GM12878 (cell line): ENCODE results near the gene GALNT12. TPM values are rescaled to one million over a fixed set of nuclear protein-coding genes. Genes with fewer than 3 reads are reported as not detected.

Experiments
- ATAC-seq: fragments of 200-7000 bp; cut with Tn5 transposase; 3 replicates; pipeline ENCODE4 v1.9.1; 2020; ENCODE audit warnings: mild to moderate bottlenecking, moderate library complexity
- BruUV-seq: library from RNA; stranded (reverse); fragments of 400-500 nt; replicated peaks from 2 replicates; lab custom pipeline; 2021; lab: Mats Ljungman, UMichigan
- CTCF ChIA-PET: fragments of 300-600 bp; sonication (Branson Sonifier 250); formaldehyde crosslinking; extraction: SDS; loops from one replicate; lab custom pipeline; 2021; ENCODE audit warnings: inconsistent platforms; lab: Yijun Ruan, JAX
- POLR2A ChIA-PET: fragments of 350-600 bp; formaldehyde crosslinking; extraction: SDS; loops from one replicate; lab custom pipeline; 2021; ENCODE audit warnings: inconsistent platforms; lab: Charles Lee
- RAD21 ChIA-PET: fragments of 300-600 bp; sonication (Branson Sonifier 250); formaldehyde crosslinking; loops from one replicate; lab custom pipeline; 2023; ENCODE audit warnings: antibody characterized with exemption; ENCODE audit not compliant: unreplicated experiment; lab: Charles Lee
- SMC1A ChIA-PET: fragments of 300-600 bp; sonication (Branson Sonifier 250); formaldehyde crosslinking; loops from one replicate; lab custom pipeline; 2023; ENCODE audit not compliant: unreplicated experiment, uncharacterized antibody; lab: Charles Lee
- DNase-seq: peaks from one replicate; pipeline ENCODE4 v3.0.0-alpha.2; 2011; ENCODE audit warnings: low read depth, low spot score
- FAIRE-seq: peaks from 3 replicates; lab custom pipeline; 2011; peaks lifted over from hg19 to GRCh38; lab: Jason Lieb, UNC
- H2AFZ ChIP-seq: 2 replicates; pipeline ENCODE4 v1.6.0; 2011; ENCODE audit warnings: low read depth, low read length, control low read depth; ENCODE audit not compliant: control insufficient read depth
- H3K27ac ChIP-seq: 2 replicates; pipeline ENCODE4 v1.5.1; 2011; ENCODE audit warnings: control low read depth; ENCODE audit not compliant: control insufficient read depth, insufficient read depth
- H3K27me3 ChIP-seq, 2 experiments: replicated peaks in 1 of 2; 2 replicates each; pipeline versions ENCODE4 v1.6.0 to v1.6.1; 2011; ENCODE audit warnings: low read length in 1 of 2; ENCODE audit not compliant: control insufficient read depth in 2 of 2, insufficient read depth in 2 of 2
- H3K36me3 ChIP-seq, 2 experiments: 2 replicates each; pipeline ENCODE4 v1.5.1; 2011; ENCODE audit warnings: low read length in 1 of 2; ENCODE audit not compliant: control insufficient read depth in 2 of 2, insufficient read depth in 2 of 2
- H3K4me1 ChIP-seq: 2 replicates; pipeline ENCODE4 v1.6.1; 2011; ENCODE audit warnings: mild to moderate bottlenecking, low read length, moderate library complexity, mixed read lengths; ENCODE audit not compliant: control insufficient read depth, insufficient read depth
- H3K4me2 ChIP-seq: 2 replicates; pipeline ENCODE4 v1.6.0; 2011; ENCODE audit warnings: control low read depth; ENCODE audit not compliant: control insufficient read depth, insufficient read depth
- H3K4me3 ChIP-seq: fragments of 200-600 bp; sonication (generic); 2 replicates; pipeline ENCODE4 v1.5.1; 2016
- H3K79me2 ChIP-seq: 2 replicates; pipeline ENCODE4 v1.6.0; 2011; ENCODE audit warnings: low read length; ENCODE audit not compliant: control insufficient read depth, insufficient read depth
- H3K9ac ChIP-seq: 2 replicates; pipeline ENCODE4 v1.8.0; 2011; ENCODE audit warnings: low read length, control low read depth, mixed read lengths; ENCODE audit not compliant: control insufficient read depth, insufficient read depth
- H3K9me3 ChIP-seq: replicated peaks from 3 replicates; pipeline ENCODE4 v1.5.1; 2011; ENCODE audit warnings: mild to moderate bottlenecking, low read length; ENCODE audit not compliant: control insufficient read depth, insufficient read depth
- H4K20me1 ChIP-seq: 2 replicates; pipeline ENCODE4 v1.6.0; 2011; ENCODE audit not compliant: control insufficient read depth, insufficient read depth
- GABPA ChIP-seq: IDR thresholded peaks from 2 replicates; pipeline ENCODE4 v1.6.1; 2014; ENCODE audit warnings: antibody characterized with exemption, low read depth, mild to moderate bottlenecking, inconsistent platforms
- HDAC2 ChIP-seq: fragments of 200-600 bp; sonication (generic); IDR thresholded peaks from 2 replicates; pipeline ENCODE4 v1.6.1; 2017
- KAT2A ChIP-seq: conservative IDR thresholded peaks from 2 replicates; pipeline ENCODE4 v1.6.1; 2011; ENCODE audit warnings: low read depth, low read length; ENCODE audit not compliant: control insufficient read depth
- KLF5 ChIP-seq: fragments of 450-650 bp; IDR thresholded peaks from 2 replicates; pipeline ENCODE4 v1.6.1; 2014; ENCODE audit warnings: mild to moderate bottlenecking; ENCODE audit not compliant: partially characterized antibody
- RFX5 ChIP-seq: IDR thresholded peaks from 2 replicates; pipeline ENCODE4 v1.6.1; 2011; ENCODE audit warnings: low read depth, low read length, improper control_type of control experiment
- TBL1XR1 ChIP-seq: IDR thresholded peaks from 2 replicates; pipeline ENCODE4 v1.6.1; 2012; ENCODE audit warnings: low read depth, low read length, improper control_type of control experiment
- ZNF687 ChIP-seq: fragments of 450-650 bp; IDR thresholded peaks from 2 replicates; pipeline ENCODE4 v1.6.1; 2017; ENCODE audit warnings: mild to moderate bottlenecking, moderate library complexity
- ZZZ3 ChIP-seq: IDR thresholded peaks from 2 replicates; pipeline ENCODE4 v1.6.1; 2011; ENCODE audit warnings: low read depth; ENCODE audit not compliant: control insufficient read depth, insufficient read length
- WGBS: methylation state at CpG from one replicate; pipeline ENCODE4 v1.1.6; 2016; ENCODE audit warnings: low lambda C conversion rate; ENCODE audit not compliant: insufficient replicate concordance, insufficient coverage; ENCODE audit errors: missing lambda C conversion rate; 5-methylcytosine and 5-hydroxymethylcytosine counted together
- in situ Hi-C: fragments of 300-500 bp; cut with MboI; formaldehyde crosslinking; loops from 9 replicates; pipeline ENCODE4 v1.14.3; 2018; ENCODE audit warnings: mixed read lengths
- intact Hi-C: fragments of 100-400 bp; cut with micrococcal nuclease; formaldehyde crosslinking; loops from one replicate; pipeline ENCODE4 v1.14.2; 2022; ENCODE audit not compliant: unreplicated experiment
- polyA plus RNA-seq, 11 experiments: library from polyadenylated mRNA; depleted of rRNA in 4 of 11; unstranded in 6 of 11; stranded (reverse) in 5 of 11; fragments of >200 nt; fragmentation: Nextera tagmentation in 4 of 11; fragmentation: Illumina TruSeq in 1 of 11; extraction: Ambion mirVana in 4 of 11; extraction: Trizol in 1 of 11; gene quantifications; 1 replicate in 1 of 11; 2 replicates in 10 of 11; pipeline versions ENCODE4 v1.2.1 to v1.2.3, GENCODE V29; 2011 to 2016; ENCODE audit warnings: inconsistent platforms in 2 of 11, missing spikeins in 2 of 11, low read depth in 1 of 11
- total RNA-seq, 4 experiments: library from RNA; depleted of rRNA in 3 of 4; stranded (reverse); fragments of >200 nt in 3 of 4; fragmentation: Illumina TruSeq in 1 of 4; extraction: Trizol in 1 of 4; gene quantifications; 2 replicates each; pipeline versions ENCODE4 v1.2.1 to v1.2.3, GENCODE V29; 2013 to 2021

Gene GALNT12
- total and polyA plus RNA-seq, 10 of the 15 experiments (the other 5 are each of a cell fraction or from before 2014, with no cell fraction given), result 0.13 to 5.3 (median 3.2) TPM

- TF ChIP-seq ZNF687 (no peak), RFX5 (no peak), TBL1XR1 (no peak), ZZZ3 (no peak), HDAC2 (no peak), KAT2A (no peak), GABPA (no peak)
These were observed 15.6 kb upstream of the GALNT12 start (continued) for GRCh38 chr9:98791608-98792490.

GRCh38 chr9:98793031-98793430 is 14.4 kb upstream of the GALNT12 start:
- no peaks in the 10 kb centered on the region for H3K79me2 ChIP-seq
- 76% methylated on average over 2 of the region's 2 CpGs for WGBS
- FAIRE-seq (no peak), DNase-seq (no peak)
- intact Hi-C loops, result no loop called here
- H3K9ac ChIP-seq, result no peak overlapping the region
- H3K36me3 ChIP-seq, result no peaks in the 10 kb centered on the region
- no TSS peak for BruUV-seq
- no peak for TF ChIP-seq KLF5
- TF ChIP-seq, all 136 proteins: peak for 0
- no peak for ATAC-seq
- H3K9me3 ChIP-seq, result peaks cover 2% of the 10 kb centered on the region; the same call in 1 of the 3 replicates
- SMC1A ChIA-PET, result interaction anchor here (1.1 kb wide), 1 partner anchor 10 kb away, joined by 3 read pairs; no protein-coding TSS in a partner anchor
- no peak overlapping the region for H3K4me2 ChIP-seq
- RAD21 ChIA-PET, result no interaction called here
- H3K27me3 ChIP-seq, result peaks cover 0 to 2% of the 10 kb centered on the region in 2 experiments; a peak in 1 of 4 replicates
- peaks cover 3% of the 10 kb centered on the region; the same call in 1 of the 2 replicates for H3K4me1 ChIP-seq
- H2AFZ ChIP-seq, result no peak overlapping the region
- H3K27ac ChIP-seq, result no peak overlapping the region
- no peaks in the 10 kb centered on the region for H4K20me1 ChIP-seq
- H3K4me3 ChIP-seq, result no peak overlapping the region
- in situ Hi-C loops, result loop anchor here (25.0 kb wide), 1 partner anchor 731 kb away; the partner anchor contains the start of gene NANS
- POLR2A ChIA-PET, result no interaction called here
- CTCF ChIA-PET, result interaction anchor here (0.6 to 2.4 kb wide), 4 partner anchors 9 to 872 kb away, joined by 3 to 15 read pairs (median 6); no protein-coding TSS in a partner anchor
